H54 (cell line): Measurements from ENCODE around the gene SPTBN5.

Experiments
- DNase-seq: peaks from one replicate; pipeline ENCODE4 v3.0.0; 2011; ENCODE audit warnings: low spot score, mixed read lengths; ENCODE audit not compliant: insufficient read length
- FAIRE-seq: peaks from 3 replicates; lab custom pipeline; 2011; peaks lifted over from hg19 to GRCh38; lab: Jason Lieb, UNC
- POLR2A ChIP-seq: IDR thresholded peaks from 2 replicates; pipeline ENCODE4 v1.6.1; 2011; ENCODE audit warnings: low read depth, mild to moderate bottlenecking, low read length

Gene SPTBN5

DNA sequence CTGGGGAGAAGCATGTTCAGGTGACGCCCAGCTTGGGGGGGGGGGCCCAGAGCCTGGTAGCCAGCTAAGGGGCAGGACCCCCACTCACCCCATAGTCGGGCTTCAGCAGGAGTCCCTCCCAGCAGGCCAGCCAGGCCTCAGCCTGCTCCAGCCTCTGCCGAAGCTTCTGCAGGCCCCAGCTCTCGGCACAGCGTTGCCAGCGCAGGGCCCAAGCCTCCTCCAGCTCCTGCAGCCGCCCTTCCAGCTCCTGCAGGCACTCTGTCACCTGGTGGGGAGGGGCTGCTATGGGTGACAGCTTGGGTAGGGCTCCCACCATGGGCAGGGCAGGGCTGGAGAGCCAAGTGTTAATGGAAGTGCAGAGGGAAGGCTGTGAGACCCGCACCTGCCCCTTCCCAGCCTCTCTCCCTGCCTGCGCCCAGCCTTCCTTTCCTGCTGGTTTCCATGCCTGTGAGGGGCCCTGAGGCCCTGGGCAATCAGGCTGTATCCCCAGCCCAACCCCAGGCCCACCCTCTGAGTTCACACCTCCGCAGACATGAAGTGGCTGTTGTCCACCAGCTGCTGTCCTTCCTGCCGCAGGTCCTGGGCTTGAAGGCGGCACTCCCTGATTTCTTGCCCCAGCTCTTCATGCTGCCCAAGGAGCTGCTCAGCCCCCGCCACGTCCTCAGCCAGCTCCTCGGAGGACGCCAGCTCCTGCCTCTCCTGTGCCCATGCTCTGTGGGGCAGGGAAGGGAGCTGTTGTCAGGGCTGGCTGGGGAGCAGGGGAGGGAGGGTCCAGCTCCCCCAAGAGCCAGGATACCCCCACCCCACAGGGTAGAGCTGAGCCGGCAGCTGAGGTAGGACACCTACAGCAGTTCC is 40.9 kb downstream of the SPTBN5 start:
- no peak for FAIRE-seq
- DNase-seq, result no peak
- TF ChIP-seq POLR2A, result no peak

DNA sequence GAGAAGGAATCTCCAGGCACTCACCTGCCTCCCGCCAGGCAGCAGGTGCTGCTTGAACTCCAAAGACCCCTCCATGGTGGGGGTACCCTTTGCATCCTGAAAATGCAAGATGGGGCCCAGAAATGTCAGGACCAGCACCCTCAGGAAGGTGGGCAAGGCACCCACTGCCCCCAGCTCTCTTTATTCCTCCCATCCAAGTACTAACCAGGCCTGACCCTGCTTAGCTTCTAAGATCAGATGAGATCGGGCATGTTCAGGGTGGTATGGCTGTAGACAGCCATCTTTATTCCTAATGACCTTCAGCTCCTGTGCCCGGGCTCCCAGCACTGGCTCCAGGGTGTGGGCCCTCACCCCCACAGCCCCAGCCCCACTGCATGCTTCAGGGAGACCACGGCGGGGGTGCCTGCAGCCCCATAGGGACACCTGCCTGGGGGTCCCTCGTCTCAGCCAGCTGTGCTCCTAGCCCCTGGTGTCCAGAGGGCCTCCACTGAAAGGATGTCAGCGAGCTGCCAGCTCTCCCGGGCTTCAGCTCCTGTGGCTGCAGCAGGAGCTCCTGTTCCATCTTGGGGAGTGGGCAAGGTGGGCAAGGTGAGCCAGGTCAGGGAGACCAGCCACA is 42.0 kb downstream of the SPTBN5 start:
- FAIRE-seq (no peak), DNase-seq (no peak)
- TF ChIP-seq POLR2A, result no peak

DNA sequence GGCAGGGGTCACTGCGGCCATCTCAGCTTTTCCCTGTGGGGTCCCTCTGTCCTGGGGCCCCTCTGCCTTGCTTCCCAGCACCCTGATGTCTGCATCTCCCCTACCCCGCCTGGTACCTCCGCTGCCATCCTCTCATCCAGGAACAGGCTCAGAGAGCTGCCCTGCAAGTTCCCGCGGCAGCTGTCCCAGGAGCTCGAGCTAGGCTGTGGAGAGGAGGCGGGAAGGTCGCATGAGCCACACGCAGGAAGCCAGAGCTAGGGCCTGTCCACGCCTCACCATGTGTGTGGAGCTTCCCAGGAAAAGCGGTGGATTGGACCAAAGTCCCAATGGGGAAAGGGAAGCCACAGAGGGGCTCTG is 42.7 kb downstream of the SPTBN5 start:
- FAIRE-seq, result no peak
- TF ChIP-seq POLR2A, result no peak
- no peak for DNase-seq

DNA sequence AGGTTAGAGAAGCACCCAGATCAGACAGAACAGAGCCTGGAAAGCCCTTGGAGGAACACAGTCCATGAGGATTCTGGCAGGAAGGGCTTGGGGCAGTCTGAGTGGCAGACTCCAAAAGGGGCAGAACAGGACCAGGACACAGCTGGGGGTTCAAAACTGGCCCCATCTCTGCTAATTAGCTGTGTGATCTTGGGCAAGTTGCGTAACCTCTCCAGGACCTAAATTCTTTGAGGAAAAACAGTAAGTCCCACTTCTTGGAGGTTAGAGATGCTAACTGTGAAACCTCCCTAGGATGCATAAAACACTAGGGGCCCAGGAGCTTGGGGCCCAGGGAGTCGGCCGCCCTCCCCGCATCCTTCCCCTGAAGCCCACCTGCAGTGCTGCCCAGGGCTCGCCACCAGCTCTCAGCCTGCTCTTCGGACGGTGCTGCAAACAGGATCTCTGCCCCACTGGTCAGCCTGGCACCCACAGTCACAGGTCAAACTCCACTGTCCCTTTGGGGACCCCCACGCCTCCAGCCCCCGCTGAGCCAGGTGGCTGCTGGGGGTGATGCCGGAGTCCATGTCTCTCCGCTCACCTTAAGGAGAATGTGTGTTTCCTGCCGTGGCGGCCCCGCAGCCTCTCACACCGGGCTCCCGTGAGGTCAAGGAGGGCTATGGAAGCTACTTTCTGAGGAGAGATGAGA is 43.2 kb downstream of the SPTBN5 start:
- TF ChIP-seq POLR2A, result no peak

DNA sequence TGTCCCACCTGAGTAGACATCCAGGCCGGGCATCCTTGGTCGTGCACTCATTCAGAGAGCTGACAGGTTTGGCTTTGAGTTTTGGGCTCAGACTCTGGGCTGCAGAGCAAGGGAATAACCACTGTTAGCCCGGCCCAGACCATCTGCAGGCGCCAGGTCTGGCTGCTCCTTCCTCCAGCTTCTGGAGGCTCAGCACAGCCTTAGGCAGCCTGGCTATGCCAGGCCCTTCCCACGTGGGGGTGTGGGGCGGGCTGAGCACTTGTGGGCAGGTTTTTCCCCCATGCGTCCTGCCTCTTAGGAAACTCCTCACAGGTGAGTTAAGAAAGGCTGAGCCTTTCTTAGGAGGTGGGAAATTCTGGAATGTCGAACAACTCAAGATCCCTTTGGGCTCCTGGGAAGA is 44.0 kb downstream of the SPTBN5 start:
- TF ChIP-seq POLR2A, result no peak
- FAIRE-seq, result no peak
- no peak for DNase-seq

More for the DNA sequence above, 43.2 kb downstream of the SPTBN5 start:
- no peak for DNase-seq
- no peak for FAIRE-seq

DNA sequence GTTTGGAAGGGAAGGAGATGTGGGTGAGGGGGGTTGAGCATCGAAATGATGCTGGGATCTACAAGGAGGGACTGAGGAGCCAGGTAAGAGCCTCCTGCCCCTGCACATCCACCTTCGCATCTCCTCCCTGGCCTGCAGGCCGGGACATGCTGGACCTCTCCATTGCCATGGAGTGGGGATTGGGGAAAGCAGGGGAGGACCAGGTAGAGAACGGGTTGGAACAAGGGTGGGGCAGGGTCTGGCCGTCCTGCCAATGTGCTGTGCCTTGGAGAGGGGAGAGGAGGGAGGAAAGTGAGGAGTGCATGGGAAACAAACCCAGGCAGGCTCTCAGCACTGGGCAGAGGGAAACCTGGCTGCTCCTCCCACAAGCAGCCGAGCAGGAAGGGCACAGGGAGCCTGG is 44.6 kb downstream of the SPTBN5 start:
- FAIRE-seq, result no peak
- DNase-seq, result no peak
- no peak for TF ChIP-seq POLR2A

DNA sequence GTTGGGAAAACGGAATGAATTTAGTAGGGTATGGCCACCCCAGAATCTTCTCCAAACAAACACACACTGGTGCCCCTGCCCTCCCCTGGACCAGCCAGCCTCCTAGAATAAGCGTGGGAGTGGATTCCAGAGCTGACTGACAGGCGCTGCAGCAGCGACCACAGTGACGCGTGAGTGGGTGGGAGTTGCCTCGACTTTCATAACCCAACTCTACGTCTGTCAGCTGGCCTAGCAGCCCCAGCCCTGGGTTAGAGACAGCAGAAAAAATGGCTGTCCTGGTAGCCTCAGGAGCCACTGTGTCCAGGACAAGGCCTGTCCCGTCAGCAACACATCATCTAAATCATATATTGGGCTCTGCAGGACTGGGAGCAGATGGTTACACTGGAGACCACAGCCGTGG is 45.2 kb downstream of the SPTBN5 start:
- no peak for DNase-seq
- no peak for TF ChIP-seq POLR2A
- no peak for FAIRE-seq

DNA sequence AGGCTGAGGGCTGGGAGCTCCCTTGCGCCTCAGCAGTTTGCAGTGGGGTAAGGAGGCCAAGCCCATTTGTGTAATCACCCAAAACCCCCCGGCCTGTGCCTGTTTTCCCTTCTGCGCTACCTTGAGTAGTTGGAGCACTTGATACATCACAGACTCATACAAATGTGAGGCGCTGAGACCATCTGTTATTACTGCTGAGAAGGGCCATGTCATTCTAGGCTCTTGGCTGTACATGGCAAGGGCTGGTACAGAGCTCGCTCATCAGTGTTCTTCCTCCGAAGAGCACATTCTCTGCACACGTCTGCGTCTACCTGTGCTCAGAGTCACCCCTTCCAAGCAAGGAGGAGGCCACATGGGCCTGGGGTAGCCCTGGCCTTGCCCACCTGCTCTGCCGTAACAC is 45.9 kb downstream of the SPTBN5 start:
- DNase-seq, result no peak
- FAIRE-seq, result no peak
- TF ChIP-seq POLR2A, result no peak

DNA sequence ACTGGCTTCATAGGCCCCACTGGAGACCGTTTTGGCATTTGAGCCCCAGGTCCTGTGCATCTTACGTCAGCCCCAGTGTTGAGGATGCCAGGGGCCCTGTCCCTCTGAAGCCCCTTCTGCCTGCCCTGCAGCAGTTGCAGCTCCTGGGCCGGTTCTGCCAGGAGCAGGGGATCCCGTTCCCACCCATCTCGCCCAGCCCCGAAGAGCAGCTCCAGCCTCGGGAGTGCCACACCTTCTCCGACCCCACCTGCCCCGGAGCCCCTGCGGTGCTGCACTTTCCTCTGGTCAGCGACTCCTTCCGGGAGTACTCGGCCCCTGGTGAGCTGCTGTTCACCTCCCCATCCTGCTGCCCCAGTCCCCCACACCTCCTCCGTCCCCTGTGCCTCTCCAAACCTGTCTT is 46.6 kb downstream of the SPTBN5 start:
- FAIRE-seq (no peak), DNase-seq (no peak)
- no peak for TF ChIP-seq POLR2A

DNA sequence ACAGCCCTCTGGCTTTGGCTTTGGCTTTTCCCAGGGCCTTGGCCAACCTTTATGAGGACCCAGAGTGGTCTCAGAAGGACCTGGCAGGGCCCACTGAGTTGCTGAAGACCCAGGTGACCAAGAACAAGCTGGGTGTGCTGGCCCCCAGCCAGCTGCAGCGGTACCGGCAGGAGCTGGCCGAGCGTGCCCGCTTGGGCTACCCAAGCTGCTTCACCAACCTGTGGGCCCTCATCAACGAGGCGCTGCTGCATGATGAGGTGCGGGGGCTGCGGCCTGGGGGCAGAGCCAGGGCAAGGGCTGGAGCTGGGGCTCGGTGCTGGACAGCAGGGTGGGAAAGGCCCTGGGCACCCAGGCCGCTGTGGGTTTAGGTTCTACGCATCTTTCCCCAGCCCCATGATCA is 49.0 kb downstream of the SPTBN5 start:
- FAIRE-seq (no peak), DNase-seq (no peak)
- TF ChIP-seq POLR2A, result no peak

DNA sequence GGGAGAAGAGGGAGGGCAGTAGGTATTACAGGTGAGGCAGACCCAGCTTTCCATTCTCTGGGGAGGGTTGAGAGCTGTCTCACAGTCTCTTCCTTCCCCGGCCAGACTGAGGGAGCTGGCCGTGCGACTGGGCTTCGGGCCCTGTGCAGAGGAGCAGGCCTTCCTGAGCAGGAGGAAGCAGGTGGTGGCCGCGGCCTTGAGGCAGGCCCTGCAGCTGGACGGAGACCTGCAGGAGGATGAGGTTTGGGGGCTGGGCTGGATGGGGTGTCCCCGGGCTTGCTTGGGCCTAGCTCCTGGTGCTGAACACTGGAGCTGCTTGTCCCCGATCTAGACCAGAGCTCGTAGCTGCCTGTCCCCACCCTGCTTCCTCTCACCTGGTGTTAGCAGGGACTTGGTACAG is 50.3 kb downstream of the SPTBN5 start:
- DNase-seq (no peak), FAIRE-seq (no peak)
- TF ChIP-seq POLR2A, result no peak

DNA sequence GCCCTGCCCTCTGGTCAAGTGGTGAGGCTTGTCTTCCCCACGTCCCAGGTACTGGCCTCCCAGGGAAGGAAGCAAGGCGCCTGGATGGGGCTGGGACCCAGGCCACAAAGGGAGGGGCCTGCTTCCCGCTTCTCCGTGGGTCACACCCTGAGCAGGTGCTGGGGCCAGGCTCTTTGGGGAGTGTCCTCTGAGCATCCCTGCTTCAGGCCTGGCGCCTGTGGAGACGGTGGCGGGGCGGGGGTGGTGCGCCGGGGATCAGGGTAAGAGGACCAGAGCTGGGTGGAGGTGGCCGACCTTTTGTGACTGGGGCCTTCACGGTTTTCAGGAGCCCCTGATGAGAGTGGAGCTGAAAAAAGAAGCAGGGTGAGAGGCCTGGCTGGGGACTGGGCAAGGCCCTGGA is 51.6 kb downstream of the SPTBN5 start:
- DNase-seq, result no peak
- FAIRE-seq, result no peak
- no peak for TF ChIP-seq POLR2A

DNA sequence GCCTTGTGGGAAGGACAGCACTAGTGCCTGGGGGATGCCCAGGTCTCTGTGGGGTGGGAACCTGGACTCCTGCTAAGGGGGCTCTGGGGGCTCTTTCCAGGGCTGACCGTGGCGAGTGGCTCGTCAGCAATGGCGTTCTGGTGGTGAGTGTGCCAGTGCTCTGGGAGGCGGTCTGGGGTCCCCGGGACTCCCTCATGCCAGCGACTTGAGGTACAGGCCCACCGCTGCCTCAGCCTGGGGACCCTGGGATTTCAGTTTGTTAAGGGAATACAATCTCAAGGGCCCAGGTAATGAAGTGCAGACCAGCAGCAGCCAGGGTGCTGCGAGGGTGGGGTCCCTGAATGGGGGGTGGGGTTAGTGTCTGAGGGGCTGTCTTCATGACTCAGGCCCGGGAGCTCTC is 52.7 kb downstream of the SPTBN5 start:
- TF ChIP-seq POLR2A, result no peak
- FAIRE-seq (no peak), DNase-seq (no peak)

DNA sequence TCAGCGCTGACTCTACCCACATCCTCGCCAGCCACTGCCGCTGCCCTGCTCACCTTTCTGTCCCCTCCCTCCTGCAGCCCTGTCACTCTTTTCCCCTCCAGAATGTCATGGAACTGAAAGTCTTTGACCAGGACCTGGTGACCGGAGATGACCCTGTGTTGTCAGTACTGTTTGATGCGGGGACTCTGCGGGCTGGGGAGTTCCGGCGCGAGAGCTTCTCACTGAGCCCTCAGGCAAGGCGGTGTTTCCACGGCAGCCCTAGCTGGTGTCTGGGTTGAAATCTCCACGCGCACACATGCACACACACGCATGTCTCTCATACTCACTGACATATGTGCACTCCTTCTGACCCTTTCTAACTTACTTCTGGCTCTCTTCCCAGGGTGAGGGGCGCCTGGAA is 53.2 kb downstream of the SPTBN5 start:
- FAIRE-seq (no peak), DNase-seq (no peak)
- TF ChIP-seq POLR2A, result no peak
